HG03064 (cell line): Measurements from ENCODE around the gene OPN1MW3.
"Not testable (repeated sequence)": the region's sequence is repeated elsewhere in the genome, so short reads cannot be mapped to it uniquely, and the experiment has no call there.

Experiments used
- ATAC-seq: cut with Tn5 transposase; IDR thresholded peaks from one replicate; pipeline ENCODE4 v1.9.1; 2021; ENCODE audit warnings: low read depth; ENCODE audit not compliant: unreplicated experiment

The OPN1MW3 gene

GRCh38 chrX:154295664-154296310 is 38.4 kb downstream of the OPN1MW3 start, which contains the start of gene TKTL1:
Gene TKTL1, plus strand, starts transcription at chrX:154295795. Its CDS starts 65 bp downstream, at chrX:154295860.
- ATAC-seq: no peak

GRCh38 chrX:154296731-154297130 is 39.3 kb downstream of the OPN1MW3 start:
- ATAC-seq: no peak

- ATAC-seq: no peak
These were observed 40.9 kb downstream of the OPN1MW3 start for GRCh38 chrX:154298312-154298711.

DNA sequence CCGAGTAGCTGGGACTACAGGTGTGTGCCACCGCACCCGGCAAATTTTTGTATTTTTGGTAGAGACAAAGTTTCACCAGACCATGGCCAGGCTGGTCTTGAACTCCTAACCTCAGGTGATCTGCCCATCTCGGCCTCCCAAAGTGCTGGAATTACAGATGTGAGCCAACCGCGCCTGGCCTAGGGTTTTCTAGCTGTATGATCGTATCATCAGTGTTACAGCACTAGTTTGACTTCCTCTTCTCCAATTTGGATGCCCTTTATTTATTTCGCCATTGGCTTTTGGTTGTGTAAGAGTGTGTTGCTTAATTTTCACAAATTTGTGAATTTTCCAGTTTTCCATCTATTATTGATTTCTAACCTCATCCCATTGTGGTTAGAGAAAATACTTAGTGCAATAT is 43.4 kb downstream of the OPN1MW3 start:
- ATAC-seq: no peak

DNA sequence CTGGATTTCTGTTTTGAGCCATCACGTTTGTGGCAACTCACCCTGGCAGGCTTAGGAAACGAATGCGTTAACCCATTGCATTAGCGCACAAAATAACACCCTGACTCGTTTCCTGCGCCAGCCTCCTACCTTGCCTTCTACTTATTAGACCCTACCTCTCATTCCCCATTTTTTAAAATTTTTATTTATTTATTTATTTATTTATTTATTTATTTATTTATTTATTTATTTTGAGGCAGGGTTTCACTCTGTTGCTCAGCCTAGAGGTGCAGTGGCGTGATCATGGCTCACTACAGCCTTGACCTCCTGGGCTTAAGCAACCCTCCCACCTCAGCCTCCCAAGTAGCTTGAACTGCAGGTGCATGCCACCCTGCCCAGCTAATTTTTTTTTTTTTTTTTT is 45.6 kb downstream of the OPN1MW3 start:
- ATAC-seq: not testable (repeated sequence)

DNA sequence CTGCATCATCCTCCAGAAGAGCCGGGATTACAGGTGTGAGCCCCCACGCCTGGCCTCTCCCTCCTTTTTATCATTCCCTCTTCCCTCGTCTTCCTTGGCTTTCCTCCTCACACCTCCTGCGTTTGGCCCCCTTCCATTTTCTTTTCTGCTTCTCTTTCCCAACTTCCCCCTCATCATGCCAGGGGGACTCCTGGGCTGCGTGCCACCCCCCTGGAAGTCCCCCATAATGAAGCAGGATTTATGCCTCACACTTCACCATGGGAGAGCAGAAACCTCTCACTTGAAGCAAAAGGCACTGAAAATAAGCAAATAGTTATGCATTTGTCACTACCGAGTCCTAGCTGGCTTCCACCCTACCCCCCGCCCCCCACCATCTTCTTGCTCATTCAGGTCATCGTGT is 46.1 kb downstream of the OPN1MW3 start:
- ATAC-seq: no peak

DNA sequence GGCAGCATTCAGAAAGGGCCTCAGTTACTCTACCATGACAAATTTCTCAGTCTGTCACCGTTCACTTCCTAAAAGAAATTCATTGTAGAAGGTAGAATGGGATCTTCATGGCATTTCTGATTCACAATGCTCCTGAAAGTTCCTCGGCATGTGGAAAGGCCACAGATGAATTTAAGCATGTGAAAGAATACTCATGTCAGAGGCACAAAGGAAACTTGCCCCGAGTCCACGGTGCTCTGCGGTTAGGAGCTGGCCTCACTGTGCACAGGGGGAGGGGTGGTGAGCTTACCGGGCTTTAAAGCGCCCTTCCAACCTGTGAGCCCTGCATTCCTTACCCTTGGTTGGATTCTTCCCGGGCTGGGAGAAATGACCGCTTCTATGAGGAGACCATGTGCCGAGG is 47.5 kb downstream of the OPN1MW3 start:
- no peak for ATAC-seq

DNA sequence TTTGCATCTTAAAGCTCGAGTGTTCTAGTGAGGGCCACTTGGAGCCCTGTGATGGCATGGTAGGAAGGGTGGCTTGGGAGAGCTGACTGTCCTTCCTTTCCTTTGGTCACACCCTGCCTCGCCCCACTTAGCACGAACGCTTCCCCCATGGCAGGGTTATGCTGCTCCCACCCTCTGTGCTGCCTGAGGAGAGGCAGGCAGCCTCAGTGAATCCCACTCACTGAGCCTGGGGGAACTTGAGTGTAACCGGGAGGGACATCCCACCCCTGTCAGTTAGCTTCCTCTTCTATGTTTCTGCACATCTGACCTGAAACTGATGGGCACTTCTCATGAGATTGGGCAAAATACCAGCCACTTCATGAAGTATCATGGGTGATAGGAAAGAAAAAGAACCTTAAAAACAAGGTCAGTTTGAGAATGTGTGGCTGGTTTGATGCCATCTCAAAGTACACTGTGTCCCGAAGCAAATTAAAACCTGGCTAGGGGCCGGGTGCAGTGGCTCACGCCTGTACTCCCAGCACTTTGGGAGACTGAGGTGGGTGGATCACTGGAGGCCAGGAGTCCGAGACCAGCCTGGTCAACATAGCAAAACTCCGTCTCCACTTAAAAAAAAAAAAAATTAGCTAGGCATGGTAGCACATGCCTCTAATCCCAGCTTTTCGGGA is 48.3 kb downstream of the OPN1MW3 start:
- ATAC-seq: no peak

- no peak for ATAC-seq
These were observed 49.8 kb downstream of the OPN1MW3 start for GRCh38 chrX:154307202-154307601.

DNA sequence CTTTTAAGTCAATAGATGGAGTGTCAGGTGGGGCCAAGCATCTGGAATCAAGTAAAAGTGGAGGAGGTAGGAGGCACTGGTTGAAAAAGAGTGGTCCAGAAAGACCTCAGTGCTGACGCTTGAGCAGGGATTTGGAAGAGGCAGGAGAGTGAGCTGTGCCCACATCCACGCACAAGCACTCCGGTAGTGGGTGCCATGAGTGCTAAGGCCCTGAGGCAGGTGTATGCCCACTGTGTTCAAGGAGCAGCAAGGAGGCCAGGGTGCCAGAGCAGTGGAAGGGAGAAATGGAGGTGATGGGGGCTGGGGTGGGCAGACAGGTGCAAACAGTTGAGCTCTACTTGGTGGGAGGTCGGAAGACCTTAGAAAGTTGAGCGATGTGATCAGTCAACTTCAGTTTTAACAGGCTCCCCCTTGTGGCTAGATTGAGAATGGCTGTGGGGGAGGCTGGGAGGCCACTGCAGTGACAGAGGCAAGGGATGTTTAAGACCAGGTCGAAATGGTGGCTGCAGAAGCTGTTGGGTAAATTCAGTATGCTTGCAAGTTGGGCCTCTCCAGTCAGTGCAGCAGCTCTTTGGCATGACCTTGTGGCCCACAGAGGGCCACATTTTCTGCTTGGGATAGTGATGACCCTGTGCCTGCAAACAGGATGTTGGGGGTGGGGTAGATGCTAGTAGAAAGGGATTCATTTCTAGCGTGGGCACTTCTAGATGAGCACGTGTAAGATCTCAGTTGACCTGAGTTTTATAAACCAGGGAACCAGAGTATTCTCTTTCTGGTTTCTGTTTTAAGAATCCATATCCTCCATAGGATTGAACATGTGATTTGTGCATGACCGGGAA is 50.9 kb downstream of the OPN1MW3 start:
- no peak for ATAC-seq

- no peak for ATAC-seq
These were observed 51.8 kb downstream of the OPN1MW3 start for GRCh38 chrX:154309041-154309775.

GRCh38 chrX:154310616-154311536 is 53.5 kb downstream of the OPN1MW3 start:
- ATAC-seq: no peak

- ATAC-seq: no peak
These were observed 54.7 kb downstream of the OPN1MW3 start for GRCh38 chrX:154312116-154312515.

GRCh38 chrX:154313147-154313546 is 55.8 kb downstream of the OPN1MW3 start:
- no peak for ATAC-seq

DNA sequence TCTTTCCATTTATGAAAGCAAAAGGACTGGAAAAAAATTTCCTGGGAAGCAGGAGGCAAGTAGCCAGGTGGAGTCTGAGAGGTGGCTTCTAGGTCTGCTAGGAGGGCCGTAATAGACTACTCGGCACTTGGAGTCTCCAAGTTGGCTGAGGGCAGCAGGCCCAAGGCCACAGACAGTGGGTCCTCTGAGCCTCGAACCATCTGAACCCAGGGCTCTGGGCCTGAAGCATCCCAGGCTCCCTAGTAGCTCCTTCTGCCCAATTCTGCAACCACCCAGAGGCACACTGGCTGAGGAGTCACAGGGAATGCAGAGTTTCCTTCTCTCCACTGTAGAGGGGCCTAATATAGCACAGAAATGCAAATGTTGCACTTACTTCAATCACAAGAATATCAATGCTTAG is 58.0 kb downstream of the OPN1MW3 start:
- ATAC-seq: no peak

DNA sequence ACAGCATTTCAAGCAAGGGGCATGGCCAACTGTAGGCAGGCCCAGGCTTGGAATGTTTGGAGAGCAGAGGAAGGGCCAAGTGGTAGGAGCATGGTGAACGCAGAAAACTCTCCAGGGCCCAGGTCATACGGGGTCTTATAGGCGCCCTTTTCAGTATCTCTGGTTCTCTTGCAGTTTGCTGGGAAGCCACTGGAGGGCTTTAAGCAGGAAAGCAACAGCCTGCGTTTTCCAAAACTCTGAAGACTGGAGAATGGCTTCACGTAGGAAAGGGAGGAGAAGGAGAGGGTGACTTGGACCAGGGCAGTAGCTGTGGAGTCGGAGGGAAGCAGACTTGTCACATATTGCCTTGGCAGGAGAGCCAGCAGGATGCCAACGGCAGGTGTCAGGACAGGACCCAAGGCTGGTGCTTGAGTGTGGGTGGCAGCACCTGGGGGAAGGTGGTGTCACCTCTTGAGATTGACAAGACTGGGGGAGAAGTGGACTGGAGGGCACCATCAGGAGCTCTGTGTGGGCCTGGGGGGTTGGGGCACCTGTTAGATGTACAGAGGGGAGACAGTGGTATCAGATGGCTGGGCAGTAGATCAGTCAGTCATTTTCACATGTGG is 60.1 kb downstream of the OPN1MW3 start:
- ATAC-seq: no peak

DNA sequence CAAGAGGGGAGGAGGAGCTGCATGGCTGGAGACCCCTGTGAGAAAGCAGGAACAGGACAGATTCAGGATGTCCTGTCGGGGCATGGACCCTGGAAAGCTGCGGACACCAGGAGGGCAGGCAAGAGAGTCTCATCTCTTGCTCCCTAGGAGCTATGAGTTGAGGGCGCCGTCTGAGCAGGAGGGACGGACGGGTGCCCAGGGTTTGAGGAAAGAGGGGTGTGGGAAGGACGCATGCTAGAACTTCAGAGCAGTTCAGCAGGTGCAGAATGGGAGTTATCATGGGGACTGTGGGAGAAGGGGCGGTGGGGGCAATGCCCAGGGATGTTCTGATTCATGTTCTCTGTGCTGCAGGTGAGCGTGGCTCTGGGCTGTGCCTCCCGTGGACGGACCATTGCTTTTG is 63.0 kb downstream of the OPN1MW3 start:
- ATAC-seq: no peak
